ENCODE measurements around the gene CDC42BPG. TPM values are rescaled to one million over a fixed set of nuclear protein-coding genes. Genes with fewer than 3 reads are reported as not detected.

The CDC42BPG gene
- total RNA-seq, 1 donor from 2014 or later: 0.64 TPM

DNA sequence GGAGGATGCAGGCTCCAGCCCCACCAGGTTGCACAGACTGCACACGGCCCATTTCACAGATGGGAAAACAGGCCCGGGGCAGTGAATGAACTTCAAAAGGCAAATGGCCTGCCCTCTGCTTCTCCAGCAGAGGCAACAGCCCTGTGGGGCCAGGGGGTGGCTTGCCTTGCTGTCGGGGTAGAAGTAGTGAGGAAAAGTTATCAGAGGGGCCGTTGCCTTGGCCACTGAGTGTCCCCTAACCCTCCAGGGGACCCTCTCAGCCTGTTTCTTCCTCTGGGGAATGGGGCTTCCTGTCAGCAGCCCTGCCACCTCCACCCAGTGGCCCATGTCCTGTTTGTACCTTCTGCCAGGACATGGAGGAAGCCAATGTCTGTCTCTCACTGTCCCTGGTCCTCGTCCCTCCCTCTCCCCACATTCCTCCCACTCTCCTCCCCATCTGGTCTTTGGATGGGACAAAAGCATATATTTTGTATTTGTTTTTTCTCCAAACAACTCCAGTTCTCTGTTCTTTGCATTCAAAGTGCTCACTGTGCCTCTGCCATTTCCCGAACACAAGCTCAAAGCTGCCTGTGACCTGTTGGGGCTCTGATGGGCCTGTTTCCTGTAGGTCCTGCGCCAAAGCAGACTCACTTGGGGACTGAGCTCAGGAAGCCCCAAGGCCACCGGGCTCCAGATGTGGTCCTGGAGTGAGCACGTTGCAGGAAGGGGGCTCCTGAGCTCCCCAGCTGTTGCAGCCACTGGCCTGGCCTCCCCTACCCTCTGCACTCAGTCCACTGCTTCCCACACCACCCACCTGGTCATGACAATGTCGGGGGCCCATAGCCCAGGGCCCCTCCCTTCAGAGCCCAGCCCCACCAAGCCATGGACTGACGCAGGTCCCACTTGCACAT lies 50.9 kb downstream of the CDC42BPG start:
- DNase-seq (ENCODE audit: extremely low read depth, low read depth, low spot score): no peak

DNA sequence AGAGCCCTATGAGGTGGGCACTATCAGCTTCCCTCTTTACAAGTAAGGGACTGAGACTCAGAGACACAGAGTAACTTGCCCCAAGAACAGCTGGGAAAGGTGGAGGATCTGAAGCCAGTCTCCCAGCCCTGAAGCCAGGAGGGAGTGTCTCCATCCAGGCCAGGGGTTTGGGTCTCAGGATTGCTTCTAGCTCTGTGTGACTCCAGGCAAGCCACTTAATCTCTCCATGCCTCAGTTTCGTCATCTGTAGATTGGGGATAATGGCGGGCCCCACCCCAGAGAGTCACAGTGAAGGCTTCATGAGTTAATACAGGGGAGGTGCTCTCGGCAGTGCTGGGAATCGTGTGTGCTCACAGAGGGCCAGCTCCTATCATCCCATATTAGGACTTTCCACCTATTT lies 52.0 kb downstream of the CDC42BPG start:
- DNase-seq (ENCODE audit: extremely low read depth, low read depth, low spot score): no peak

DNA sequence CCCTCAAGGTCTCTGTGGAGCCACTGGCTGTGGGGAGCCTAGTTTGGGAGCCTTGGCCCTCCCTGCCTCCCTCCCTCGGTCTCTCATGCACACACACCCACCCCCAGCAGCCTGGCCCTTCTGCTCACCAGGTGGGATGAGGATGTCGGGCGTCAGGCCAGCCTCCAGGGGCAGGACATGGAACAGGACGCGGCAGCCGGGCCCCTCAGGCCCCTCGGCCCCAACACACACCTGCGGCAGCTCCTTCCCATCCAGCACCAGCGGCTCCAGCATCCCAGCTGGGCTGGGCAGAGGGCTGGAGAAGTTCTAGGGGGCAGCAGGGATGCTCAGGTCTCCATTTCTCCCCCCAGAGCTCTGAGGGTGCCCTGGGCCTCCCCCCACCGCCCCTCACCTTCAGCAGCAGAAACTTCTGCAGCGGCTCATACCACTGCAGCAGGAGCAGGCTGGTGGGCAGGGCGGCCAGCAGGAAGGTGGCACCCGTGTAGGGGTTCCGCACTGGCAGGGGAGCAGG lies 52.6 kb downstream of the CDC42BPG start:
- no peak for DNase-seq (ENCODE audit: extremely low read depth, low read depth, low spot score)

- DNase-seq (ENCODE audit: extremely low read depth, low read depth, low spot score): no peak
Measured at GRCh38 chr11:64790205-64791095, 54.0 kb downstream of the CDC42BPG start.

DNA sequence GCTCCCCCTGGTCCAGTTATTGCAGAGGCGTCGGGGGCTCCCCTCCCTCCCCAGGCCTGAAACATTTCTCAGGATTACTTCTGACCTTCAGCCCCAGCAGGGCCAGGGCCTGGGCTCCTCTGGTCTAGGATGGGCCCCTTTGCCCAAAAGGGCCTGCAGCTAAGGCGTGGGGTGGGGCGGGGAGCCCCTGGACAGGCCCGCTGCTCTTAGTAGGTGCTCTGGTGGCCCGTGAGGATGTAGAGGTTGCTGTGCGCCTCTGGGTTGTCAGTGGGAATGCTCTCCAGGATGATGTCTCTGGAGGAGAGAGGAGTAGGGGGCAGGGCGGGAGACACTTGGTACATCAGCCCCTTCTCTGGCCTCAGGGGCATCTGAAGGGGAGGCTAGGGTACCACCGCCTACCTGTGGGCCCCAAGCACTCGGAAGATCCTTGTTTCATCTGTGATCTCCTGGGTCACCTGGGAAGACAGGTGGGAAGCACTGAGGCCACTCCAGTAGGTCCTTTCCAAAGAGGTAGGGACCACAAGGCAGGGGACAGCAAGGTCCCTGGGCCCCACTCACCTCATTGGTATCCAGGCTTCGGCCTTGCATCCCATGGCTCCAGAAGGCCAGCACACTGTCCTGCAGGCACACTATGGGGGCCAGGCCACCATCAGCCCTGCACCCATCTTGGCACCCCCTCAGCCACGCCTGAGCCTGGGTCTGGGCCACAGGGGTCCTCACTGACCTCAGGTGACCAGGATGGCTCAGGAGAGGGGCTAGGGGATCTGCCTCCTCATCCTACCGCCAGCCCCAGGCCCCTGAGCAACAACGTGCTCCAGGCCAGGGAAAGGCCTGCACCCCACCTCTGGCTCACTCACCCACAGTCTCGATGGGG lies 54.9 kb downstream of the CDC42BPG start:
- DNase-seq (ENCODE audit: extremely low read depth, low read depth, low spot score): no peak

DNA sequence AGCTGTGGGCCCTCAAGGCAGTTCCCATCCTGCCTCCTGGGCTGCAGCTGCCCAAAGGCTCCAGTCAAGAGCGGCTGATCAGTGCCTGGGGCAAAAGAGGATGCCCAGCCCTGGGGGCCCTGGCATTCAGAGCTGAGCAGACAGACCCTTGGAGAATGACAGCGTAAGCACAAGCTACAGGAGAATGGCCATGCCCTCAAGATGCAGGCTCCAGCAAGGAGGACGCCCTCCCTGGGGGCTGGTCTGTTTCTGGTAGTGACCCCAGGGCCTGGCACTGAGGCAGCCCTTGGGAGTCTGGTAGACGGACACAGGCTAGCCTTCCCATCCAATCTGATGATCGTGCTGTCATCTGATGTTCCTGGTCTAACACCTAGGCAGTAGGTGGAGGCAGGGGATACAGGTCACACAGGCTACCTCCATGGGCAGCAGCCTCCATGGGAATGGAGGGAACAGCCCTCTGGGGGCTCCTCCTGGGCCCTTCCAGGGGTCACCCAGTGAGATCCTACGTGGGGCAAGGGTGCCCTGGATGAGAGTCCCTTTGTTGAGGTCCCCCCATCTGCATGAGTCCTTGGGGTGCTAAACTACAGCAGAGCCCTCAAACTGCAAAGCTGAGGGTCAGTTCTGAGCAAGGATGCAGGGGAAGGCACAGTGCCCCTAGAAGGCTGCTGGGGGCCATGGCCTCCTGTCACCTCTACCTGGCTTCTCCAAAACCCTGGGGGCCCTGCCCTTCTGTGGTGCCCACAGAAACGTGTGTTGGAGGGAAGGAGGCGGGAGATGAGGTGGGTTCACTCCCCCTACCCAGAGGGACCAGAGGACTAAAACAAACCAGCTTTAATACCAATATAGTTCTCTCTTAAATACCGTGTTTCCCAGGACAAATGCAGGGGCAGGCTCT lies 55.9 kb downstream of the CDC42BPG start:
- DNase-seq (ENCODE audit: extremely low read depth, low read depth, low spot score): no peak

GRCh38 chr11:64787526-64788320 lies 56.7 kb downstream of the CDC42BPG start:
- no peak for DNase-seq (ENCODE audit: extremely low read depth, low read depth, low spot score)

GRCh38 chr11:64786308-64786707 lies 58.1 kb downstream of the CDC42BPG start:
- no peak for DNase-seq (ENCODE audit: extremely low read depth, low read depth, low spot score)

- no peak for DNase-seq (ENCODE audit: extremely low read depth, low read depth, low spot score)
Measured at GRCh38 chr11:64784813-64785581, 59.5 kb downstream of the CDC42BPG start.

- DNase-seq (ENCODE audit: extremely low read depth, low read depth, low spot score): peak; percentile 99
Measured at GRCh38 chr11:64778473-64779298, 65.8 kb downstream of the CDC42BPG start, which contains the start of gene SF1. Gene SF1, minus strand, starts transcription at chr11:64778542. Its CDS starts 150 bp downstream, at chr11:64778392.

- DNase-seq (ENCODE audit: extremely low read depth, low read depth, low spot score): no peak
Measured at GRCh38 chr11:64778223-64778472, 66.3 kb downstream of the CDC42BPG start.

- DNase-seq (ENCODE audit: extremely low read depth, low read depth, low spot score): no peak
Measured at GRCh38 chr11:64777449-64778222, 66.8 kb downstream of the CDC42BPG start.

- DNase-seq (ENCODE audit: extremely low read depth, low read depth, low spot score): no peak
Measured at GRCh38 chr11:64776875-64777274, 67.6 kb downstream of the CDC42BPG start.

DNA sequence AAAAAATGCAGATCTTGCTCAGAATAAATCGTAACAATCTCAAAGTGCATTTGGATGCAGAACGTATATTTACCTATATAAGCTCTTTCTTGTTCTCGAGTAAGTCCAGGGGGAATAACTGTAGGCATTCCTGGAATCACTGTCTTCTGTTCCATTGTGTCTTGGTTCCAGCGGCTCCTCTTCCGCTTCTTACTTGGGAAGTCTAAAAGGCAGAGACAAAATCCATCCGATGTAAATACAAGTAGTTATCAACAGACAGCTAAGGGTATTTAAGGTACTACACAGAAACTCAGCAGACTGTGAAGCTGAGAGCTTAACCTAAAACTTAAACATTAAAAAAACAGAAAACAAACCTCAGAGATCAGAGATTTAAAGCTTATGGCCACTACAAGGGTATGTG lies 68.0 kb downstream of the CDC42BPG start:
- no peak for DNase-seq (ENCODE audit: extremely low read depth, low read depth, low spot score)

DNA sequence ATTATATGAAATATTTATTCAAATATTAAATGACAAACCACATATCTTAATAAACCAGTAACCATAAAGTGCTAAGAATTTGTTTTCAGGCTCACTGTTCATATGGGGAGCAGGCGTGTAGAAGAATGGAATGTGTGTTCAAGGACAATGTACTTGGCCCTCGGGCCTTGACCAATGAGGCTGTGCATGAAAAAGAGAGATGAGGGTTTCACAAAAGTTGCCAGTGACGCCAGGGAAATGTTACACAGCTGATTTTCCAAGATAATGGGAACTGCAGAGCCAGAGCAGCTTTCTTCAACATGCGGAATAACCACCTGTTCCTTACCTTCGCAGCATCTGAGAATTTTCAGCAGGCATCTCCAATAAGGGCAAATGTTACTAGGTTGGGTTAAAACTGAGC lies 70.3 kb downstream of the CDC42BPG start:
- DNase-seq (ENCODE audit: extremely low read depth, low read depth, low spot score): no peak
